ENCODE data around the gene SQSTM1. TPM values are rescaled to one million over a fixed set of nuclear protein-coding genes. Genes with fewer than 3 reads are reported as not detected.
A peak's percentile ranks its signal among the peaks of the same experiment; 100 is the strongest.

SQSTM1 gene
- total and polyA plus RNA-seq, 2 of the 8 experiments (the other 6 are each of a cell fraction or from before 2014, with no cell fraction given) = 78.6 to 110 TPM

- Histone ChIP-seq H3K27me3 (replicated peaks in 1 of 4; ENCODE audit: control insufficient read depth in 3 of 4, extremely low read depth in 1 of 4, insufficient read depth in 3 of 4, low read length in 3 of 4) (peaks cover 0 to 2% (median 0%) of the 10 kb centered on the region in 4 experiments; a peak in 1 of 7 replicates), H3K4me1 (replicated peaks in 1 of 4; ENCODE audit: control insufficient read depth in 3 of 4, insufficient read depth in 4 of 4, low read length in 3 of 4) (peaks cover 0 to 13% (median 9%) of the 10 kb centered on the region in 4 experiments; a peak in 5 of 7 replicates), H3K56ac (replicated peaks; ENCODE audit: insufficient read length, low read depth, low read length) (no peak overlapping the region), H3K79me2 (ENCODE audit: control insufficient read depth in 1 of 2, insufficient read depth in 2 of 2, low read length in 2 of 2) (no peaks in the 10 kb centered on the region), H2BK120ac (replicated peaks; ENCODE audit: low read depth, low read length) (no peak overlapping the region), H2AK5ac (ENCODE audit: low read depth, low read length) (peak overlapping the region; percentile 28; the same call in 1 of the 2 replicates), H2BK20ac (ENCODE audit: low read length) (no peak overlapping the region), H3K4me2 (ENCODE audit: insufficient read depth in 1 of 2, low read depth in 2 of 2, low read length in 2 of 2) (peak overlapping the region in 1 of 2 experiments; percentile 60; a peak in 2 of 4 replicates), H3K23me2 (ENCODE audit: low read depth, low read length) (peaks cover 7% of the 10 kb centered on the region), H4K8ac (ENCODE audit: extremely low read depth, insufficient read depth, low read length) (no peak overlapping the region), H3K27ac (ENCODE audit: low read depth, low read length) (no peak overlapping the region), H2BK15ac (ENCODE audit: low read length) (peak overlapping the region; percentile 89; the same call in 1 of the 2 replicates), H3K14ac (ENCODE audit: insufficient read length) (no peak overlapping the region), H3K23ac (ENCODE audit: insufficient read length) (no peak overlapping the region), H2BK12ac (ENCODE audit: low read depth, low read length) (peak overlapping the region; percentile 45; the same call in 1 of the 2 replicates), H3K9ac (replicated peaks in 1 of 4; ENCODE audit: extremely low read depth in 1 of 4, low read depth in 3 of 4, low read length in 3 of 4) (no peak overlapping the region), H4K20me1 (replicated peaks in 1 of 2; ENCODE audit: control insufficient read depth in 1 of 2, insufficient read depth in 2 of 2, low read length in 2 of 2) (peaks cover 4 to 10% of the 10 kb centered on the region in 2 experiments), H3K79me1 (ENCODE audit: low read depth, low read length) (no peaks in the 10 kb centered on the region), H3K18ac (ENCODE audit: extremely low read depth, low read length) (no peak overlapping the region), H2AFZ (ENCODE audit: low read length) (no peak overlapping the region), H3K4me3 (ENCODE audit: extremely low read depth in 1 of 4, insufficient read depth in 2 of 4, low read depth in 3 of 4, low read length in 4 of 4) (peak overlapping the region in 1 of 4 experiments; percentile 88; a peak in 1 of 8 replicates), H3K36me3 (ENCODE audit: control insufficient read depth in 2 of 4, insufficient read depth in 4 of 4, low read length in 3 of 4) (peaks cover 12 to 22% (median 20%) of the 10 kb centered on the region in 4 experiments), H4K5ac (ENCODE audit: insufficient read length, low read depth, low read length) (no peak overlapping the region), H3K4ac (replicated peaks; ENCODE audit: insufficient read length, low read depth, low read length) (peak overlapping the region; percentile 61), H2BK5ac (ENCODE audit: low read depth, low read length) (peak overlapping the region; percentile 46; the same call in 1 of the 2 replicates), H4K91ac (replicated peaks; ENCODE audit: insufficient read length, low read length) (no peak overlapping the region), H3K9me3 (ENCODE audit: insufficient read depth in 2 of 2, low read depth in 1 of 2, low read length in 1 of 2) (no peaks in the 10 kb centered on the region)
- DNase-seq (ENCODE audit: low read depth in 1 of 2, low spot score in 2 of 2) (no peak), FAIRE-seq (no peak)
- TF ChIP-seq NANOG (IDR thresholded peaks at IDR 0.05; ENCODE audit: insufficient read depth, low read depth, low read length, poor library complexity, severe bottlenecking) (no peak), GTF2F1 (IDR thresholded peaks at IDR 0.05; ENCODE audit: borderline replicate concordance, low read depth, low read length) (no peak), POLR2AphosphoS5 (IDR thresholded peaks at IDR 0.05; ENCODE audit: low read depth, low read length) (no peak), ASH2L (IDR thresholded peaks at IDR 0.05; ENCODE audit: low read length) (no peak), FOSL1 (IDR thresholded peaks at IDR 0.05; ENCODE audit: insufficient read depth, low read depth, low read length) (no peak), POU5F1 (IDR thresholded peaks at IDR 0.05; ENCODE audit: low read depth, low read length) (no peak), CTBP2 (IDR thresholded peaks at IDR 0.05; ENCODE audit: borderline replicate concordance, insufficient read depth, insufficient read length, low read length) (no peak)
- CTCF ChIA-PET (ENCODE audit: partially characterized antibody) = interaction anchor here (1.0 to 3.3 kb wide), 9 partner anchors 9 to 57 kb away, joined by 3 to 23 read pairs (median 4); no protein-coding TSS in a partner anchor
- POLR2A ChIA-PET (ENCODE audit: partially characterized antibody) = interaction anchor here (1.2 to 16.9 kb wide), 5 partner anchors 9 to 39 kb away, joined by 3 to 207 read pairs (median 4); partner anchors contain the start of genes MGAT4B and SQSTM1
- WGBS, 2 experiments (ENCODE audit: extremely low coverage in 1 of 2, insufficient coverage in 1 of 2, insufficient read length in 1 of 2, insufficient replicate concordance in 2 of 2, low coverage in 1 of 2, low lambda C conversion rate in 2 of 2, missing lambda C conversion rate in 1 of 2) = 90% methylated on average over 3 of the region's 3 CpGs; no CpG with 5 or more reads in 1 of the 2 experiments
Observed at GRCh38 chr5:179794575-179794974, 26.1 kb upstream of the SQSTM1 start.

All from H1 (cell line).